ENCODE data around the gene KCNN2.

KCNN2 gene

DNA sequence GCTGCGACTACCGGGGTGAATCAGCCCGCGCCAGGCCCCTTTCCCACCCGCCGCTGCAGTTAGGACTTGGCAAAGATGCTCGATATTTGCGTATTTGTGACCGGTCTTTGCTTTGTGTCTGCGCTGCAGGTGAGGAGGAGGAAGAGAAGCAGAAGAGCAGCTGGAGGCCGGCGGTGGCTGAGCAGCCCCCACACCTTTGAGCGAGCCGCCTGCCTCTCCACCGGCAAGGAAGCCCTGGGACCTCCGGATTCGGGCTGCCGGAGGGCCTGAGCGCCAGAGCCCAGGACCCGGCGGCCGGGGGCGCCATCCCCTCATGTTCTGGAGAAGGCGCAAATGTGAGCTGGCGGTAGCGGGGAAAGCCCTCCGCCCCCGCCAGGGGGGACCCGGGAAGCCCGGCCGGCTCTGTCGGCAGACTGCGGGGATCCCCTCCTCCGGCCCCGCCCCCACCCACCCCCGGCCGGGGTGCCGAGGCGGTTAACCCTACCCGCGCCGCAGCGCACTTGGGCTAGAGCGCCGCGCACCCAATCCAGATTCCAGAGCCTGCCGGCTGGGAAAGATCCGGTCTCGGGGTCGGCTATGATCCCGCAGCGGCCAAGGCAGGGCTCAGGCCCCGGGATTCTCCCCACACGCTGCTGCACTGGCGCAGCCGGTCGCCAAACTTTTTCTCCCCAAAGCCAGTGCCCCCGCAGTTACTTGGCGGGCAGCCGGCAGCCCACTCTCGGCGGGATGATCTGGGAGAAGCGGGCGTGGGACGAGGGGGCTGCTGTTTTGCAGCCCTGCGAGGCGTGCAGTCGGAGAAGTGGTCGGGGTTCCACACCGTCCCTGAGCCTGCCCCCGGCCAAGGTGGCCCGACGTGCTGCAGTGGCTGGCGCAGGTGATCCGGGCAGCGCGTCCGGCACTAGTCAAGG is 800 bp upstream of the KCNN2 start:
- no peak for TF ChIP-seq CTCF (conservative IDR thresholded peaks at IDR 0.05; ENCODE audit: control insufficient read depth, insufficient read depth, low read depth, low read length)
- H3K4me3 ChIP-seq (ENCODE audit: control insufficient read depth, low read depth, low read length) = no peak overlapping the region
- no peak for DNase-seq (ENCODE audit: low read depth)

- TF ChIP-seq CTCF (conservative IDR thresholded peaks at IDR 0.05; ENCODE audit: control insufficient read depth, insufficient read depth, low read depth, low read length) = no peak
- no peak overlapping the region for H3K4me3 ChIP-seq (ENCODE audit: control insufficient read depth, low read depth, low read length)
- peak; percentile 2 for DNase-seq (ENCODE audit: low read depth)
Observed at GRCh38 chr5:114362197-114362976, 517 bp downstream of the KCNN2 start.

DNA sequence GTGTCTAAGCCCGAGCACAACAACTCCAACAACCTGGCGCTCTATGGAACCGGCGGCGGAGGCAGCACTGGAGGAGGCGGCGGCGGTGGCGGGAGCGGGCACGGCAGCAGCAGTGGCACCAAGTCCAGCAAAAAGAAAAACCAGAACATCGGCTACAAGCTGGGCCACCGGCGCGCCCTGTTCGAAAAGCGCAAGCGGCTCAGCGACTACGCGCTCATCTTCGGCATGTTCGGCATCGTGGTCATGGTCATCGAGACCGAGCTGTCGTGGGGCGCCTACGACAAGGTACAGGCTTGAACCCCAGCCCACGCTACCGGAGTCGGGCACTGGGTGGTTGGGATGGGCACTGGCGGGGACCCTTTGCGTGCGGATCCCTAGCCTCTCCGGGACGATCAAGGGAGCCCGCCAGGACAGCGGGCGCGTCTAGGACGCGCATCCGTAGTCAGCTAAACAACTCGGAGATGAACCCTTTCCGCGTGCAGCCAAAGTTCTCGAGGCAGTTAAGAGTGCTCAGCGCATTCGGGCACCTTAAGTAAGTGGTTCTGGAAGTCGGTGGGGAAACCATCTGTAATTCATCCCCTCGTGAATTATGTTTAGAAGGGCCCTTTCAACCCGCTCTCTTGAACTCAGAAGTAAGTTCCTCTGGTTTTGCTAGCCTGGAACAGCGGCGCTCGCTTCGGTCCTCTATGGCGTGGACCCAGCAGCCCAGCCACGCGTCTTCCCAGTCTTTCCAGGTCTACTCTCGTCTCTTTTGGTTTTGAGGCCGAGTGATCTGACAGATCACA is 1.3 kb downstream of the KCNN2 start:
- no peak for TF ChIP-seq CTCF (conservative IDR thresholded peaks at IDR 0.05; ENCODE audit: control insufficient read depth, insufficient read depth, low read depth, low read length)
- DNase-seq (ENCODE audit: low read depth) = no peak
- no peak overlapping the region for H3K4me3 ChIP-seq (ENCODE audit: control insufficient read depth, low read depth, low read length)

DNA sequence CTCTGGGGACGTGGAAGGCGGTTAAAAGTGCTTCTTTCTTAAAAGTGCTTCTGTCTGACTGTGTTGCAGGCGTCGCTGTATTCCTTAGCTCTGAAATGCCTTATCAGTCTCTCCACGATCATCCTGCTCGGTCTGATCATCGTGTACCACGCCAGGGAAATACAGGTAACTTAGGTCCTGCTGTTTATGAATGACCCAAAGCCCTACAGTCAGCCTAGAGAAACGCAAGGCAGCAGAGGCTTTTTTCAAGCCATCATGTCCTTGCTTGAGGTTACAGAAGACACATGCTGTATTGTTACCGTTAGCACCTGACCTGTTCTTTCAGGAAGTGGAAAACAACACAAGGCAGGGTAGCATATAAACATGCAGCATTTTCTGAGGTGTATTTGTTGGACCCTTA is 2.0 kb downstream of the KCNN2 start:
- DNase-seq (ENCODE audit: low read depth) = no peak
- TF ChIP-seq CTCF (conservative IDR thresholded peaks at IDR 0.05; ENCODE audit: control insufficient read depth, insufficient read depth, low read depth, low read length) = no peak
- H3K4me3 ChIP-seq (ENCODE audit: control insufficient read depth, low read depth, low read length) = no peak overlapping the region

GRCh38 chr5:114367029-114367428 is 5.2 kb downstream of the KCNN2 start:
- no peak for DNase-seq (ENCODE audit: low read depth)
- no peak overlapping the region for H3K4me3 ChIP-seq (ENCODE audit: control insufficient read depth, low read depth, low read length)
- TF ChIP-seq CTCF (conservative IDR thresholded peaks at IDR 0.05; ENCODE audit: control insufficient read depth, insufficient read depth, low read depth, low read length) = no peak

GRCh38 chr5:114369680-114370417 is 8.0 kb downstream of the KCNN2 start:
- H3K4me3 ChIP-seq (ENCODE audit: control insufficient read depth, low read depth, low read length) = no peak overlapping the region
- no peak for TF ChIP-seq CTCF (conservative IDR thresholded peaks at IDR 0.05; ENCODE audit: control insufficient read depth, insufficient read depth, low read depth, low read length)

More at GRCh38 chr5:114369680-114370417, 8.0 kb downstream of the KCNN2 start:
- DNase-seq (ENCODE audit: low read depth) = no peak

All from fibroblast of mammary gland (primary cell).